H9 (cell line): ENCODE data around the gene FUT2. TPM values are rescaled to one million over a fixed set of nuclear protein-coding genes. Genes with fewer than 3 reads are reported as not detected.

Source experiments
- DNase-seq: peaks from one replicate; pipeline ENCODE4 v3.0.0-alpha.2; 2017
- H2AFZ ChIP-seq: one replicate; pipeline ENCODE4 v1.6.1; 2013; ENCODE audit warnings: mild to moderate bottlenecking, low read length, control low read depth, moderate library complexity
- H2AK5ac ChIP-seq: 2 replicates; pipeline ENCODE4 v1.6.1; 2013; ENCODE audit warnings: low read length, control low read depth, mixed read lengths; ENCODE audit not compliant: insufficient read length
- H2BK120ac ChIP-seq: one replicate; pipeline ENCODE4 v1.6.1; 2013; ENCODE audit warnings: low read depth, mild to moderate bottlenecking, low read length, control low read depth, inconsistent platforms; ENCODE audit not compliant: poor library complexity, severe bottlenecking
- H2BK12ac ChIP-seq: 2 replicates; pipeline ENCODE4 v1.6.1; 2013; ENCODE audit warnings: low read length, control low read depth, mixed read lengths, low read depth; ENCODE audit not compliant: insufficient read length
- H2BK15ac ChIP-seq: 2 replicates; pipeline ENCODE4 v1.6.1; 2013; ENCODE audit warnings: low read depth, low read length, control low read depth
- H2BK20ac ChIP-seq: one replicate; pipeline ENCODE4 v1.6.1; 2013; ENCODE audit warnings: low read depth, mild to moderate bottlenecking, low read length, control low read depth, inconsistent platforms; ENCODE audit not compliant: poor library complexity, severe bottlenecking
- H2BK5ac ChIP-seq: 2 replicates; pipeline ENCODE4 v1.6.1; 2013; ENCODE audit warnings: low read length, control low read depth, mixed read lengths; ENCODE audit not compliant: insufficient read length
- H3K14ac ChIP-seq: 2 replicates; pipeline ENCODE4 v1.6.1; 2013; ENCODE audit warnings: low read length, control low read depth; ENCODE audit not compliant: insufficient read depth
- H3K18ac ChIP-seq: 2 replicates; pipeline ENCODE4 v1.6.1; 2013; ENCODE audit warnings: low read depth, mild to moderate bottlenecking, mixed read lengths, low read length, control low read depth; ENCODE audit not compliant: insufficient read length
- H3K23ac ChIP-seq: 2 replicates; pipeline ENCODE4 v1.6.1; 2013; ENCODE audit warnings: low read length, control low read depth, mixed read lengths, low read depth; ENCODE audit not compliant: insufficient read length
- H3K23me2 ChIP-seq: 2 replicates; pipeline ENCODE4 v1.6.1; 2013; ENCODE audit warnings: low read depth, mild to moderate bottlenecking, mixed read lengths, low read length, control low read depth; ENCODE audit not compliant: insufficient read length, poor library complexity, severe bottlenecking
- H3K27ac ChIP-seq: 2 replicates; pipeline ENCODE4 v1.5.1; 2013; ENCODE audit warnings: low read length, control low read depth, mixed read lengths, low read depth; ENCODE audit not compliant: insufficient read length
- H3K27me3 ChIP-seq: 2 replicates; pipeline ENCODE4 v1.6.1; 2013; ENCODE audit warnings: low read length, control low read depth, inconsistent platforms; ENCODE audit not compliant: insufficient read depth
- H3K4ac ChIP-seq: 2 replicates; pipeline ENCODE4 v1.6.1; 2013; ENCODE audit warnings: low read depth, mild to moderate bottlenecking, control low read depth, inconsistent platforms, low read length, moderate library complexity
- H3K4me1 ChIP-seq: 2 replicates; pipeline ENCODE4 v1.6.1; 2013; ENCODE audit warnings: low read length, control low read depth, inconsistent platforms; ENCODE audit not compliant: insufficient read depth
- H3K4me2 ChIP-seq: 2 replicates; pipeline ENCODE4 v1.6.1; 2013; ENCODE audit warnings: low read length, control low read depth, mixed read lengths; ENCODE audit not compliant: insufficient read length, insufficient read depth
- H3K56ac ChIP-seq: 2 replicates; pipeline ENCODE4 v1.6.1; 2013; ENCODE audit warnings: low read depth, mild to moderate bottlenecking, mixed read lengths, low read length, control low read depth; ENCODE audit not compliant: insufficient read length
- H3K79me1 ChIP-seq: 2 replicates; pipeline ENCODE4 v1.6.1; 2013; ENCODE audit warnings: low read depth, mild to moderate bottlenecking, moderate library complexity, low read length, control low read depth, inconsistent platforms; ENCODE audit not compliant: insufficient read depth, poor library complexity, severe bottlenecking
- H3K79me2 ChIP-seq: 2 replicates; pipeline ENCODE4 v1.6.1; 2013; ENCODE audit warnings: low read length, control low read depth, inconsistent platforms; ENCODE audit not compliant: insufficient read depth
- H3K9ac ChIP-seq: 2 replicates; pipeline ENCODE4 v1.6.1; 2013; ENCODE audit warnings: low read length, control low read depth, mixed read lengths; ENCODE audit not compliant: insufficient read length; ENCODE audit errors: extremely low read depth
- H3K9me3 ChIP-seq: one replicate; pipeline ENCODE4 v1.6.1; 2013; ENCODE audit warnings: low read depth, low read length, inconsistent platforms; ENCODE audit not compliant: control insufficient read depth
- H3T11ph ChIP-seq: one replicate; pipeline ENCODE4 v1.6.1; 2013; ENCODE audit warnings: mild to moderate bottlenecking, low read length, control low read depth, inconsistent platforms
- H4K20me1 ChIP-seq: one replicate; pipeline ENCODE4 v1.6.1; 2013; ENCODE audit not compliant: control insufficient read depth, insufficient read length, insufficient read depth
- H4K5ac ChIP-seq: 2 replicates; pipeline ENCODE4 v1.6.1; 2013; ENCODE audit warnings: low read depth, mild to moderate bottlenecking, mixed read lengths, low read length, control low read depth; ENCODE audit not compliant: insufficient read length
- H4K8ac ChIP-seq: replicated peaks from 2 replicates; pipeline ENCODE4 v1.6.1; 2013; ENCODE audit warnings: low read length, control low read depth, mixed read lengths, low read depth; ENCODE audit not compliant: insufficient read length
- H4K91ac ChIP-seq: 2 replicates; pipeline ENCODE4 v1.6.1; 2013; ENCODE audit warnings: low read depth, mild to moderate bottlenecking, moderate library complexity, mixed read lengths, low read length, control low read depth; ENCODE audit not compliant: insufficient read length
- H3K27ac Mint-ChIP-seq, 3 experiments: 2 replicates in 2 of 3; 3 replicates in 1 of 3; pipeline ENCODE4 v1.8.0; 2020 to 2021; ENCODE audit warnings: mixed read lengths in 3 of 3, mild to moderate bottlenecking in 1 of 3, moderate library complexity in 1 of 3
- H3K27me3 Mint-ChIP-seq: 2 replicates; pipeline ENCODE4 v1.8.0; 2021; ENCODE audit warnings: low read depth, mild to moderate bottlenecking, moderate library complexity, mixed read lengths
- H3K36me3 Mint-ChIP-seq, 3 experiments: 2 replicates in 2 of 3; 3 replicates in 1 of 3; pipeline ENCODE4 v1.8.0; 2020 to 2021; ENCODE audit warnings: low read depth in 3 of 3, mixed read lengths in 3 of 3; ENCODE audit not compliant: insufficient read depth in 1 of 3
- H3K4me1 Mint-ChIP-seq, 2 experiments: 2 replicates each; pipeline ENCODE4 v1.8.0; 2020; ENCODE audit warnings: mixed read lengths in 2 of 2
- H3K4me3 Mint-ChIP-seq, 2 experiments: 2 replicates in 1 of 2; 3 replicates in 1 of 2; pipeline ENCODE4 v1.8.0; 2020 to 2021; ENCODE audit warnings: mild to moderate bottlenecking in 2 of 2, mixed read lengths in 2 of 2, moderate library complexity in 1 of 2
- H3K9me3 Mint-ChIP-seq, 2 experiments: 2 replicates in 1 of 2; 3 replicates in 1 of 2; pipeline ENCODE4 v1.8.0; 2020; ENCODE audit warnings: mild to moderate bottlenecking in 2 of 2, mixed read lengths in 2 of 2, moderate library complexity in 1 of 2
- WGBS: extraction: QIAGEN DNeasy Blood & Tissue Kit; methylation state at CpG from one replicate; pipeline ENCODE4 v1.1.7; 2013; ENCODE audit warnings: missing lambda C conversion rate, low lambda C conversion rate, mixed read lengths; ENCODE audit not compliant: insufficient read length; ENCODE audit errors: extremely low coverage; 5-methylcytosine and 5-hydroxymethylcytosine counted together
- total RNA-seq: library from RNA; stranded (reverse); gene quantifications from 2 replicates; pipeline ENCODE4 v1.2.1, GENCODE V29; 2021
- TF ChIP-seq, protein P1 (sequence below): fragments of 200-600 bp; sonication (generic); conservative IDR thresholded peaks from 3 replicates; pipeline ENCODE4 v1.8.0; 2021; ENCODE audit warnings: antibody characterized with exemption, mild to moderate bottlenecking

FUT2 gene
- total RNA-seq, 1 experiment from 2014 or later = 11.4 TPM

DNA sequence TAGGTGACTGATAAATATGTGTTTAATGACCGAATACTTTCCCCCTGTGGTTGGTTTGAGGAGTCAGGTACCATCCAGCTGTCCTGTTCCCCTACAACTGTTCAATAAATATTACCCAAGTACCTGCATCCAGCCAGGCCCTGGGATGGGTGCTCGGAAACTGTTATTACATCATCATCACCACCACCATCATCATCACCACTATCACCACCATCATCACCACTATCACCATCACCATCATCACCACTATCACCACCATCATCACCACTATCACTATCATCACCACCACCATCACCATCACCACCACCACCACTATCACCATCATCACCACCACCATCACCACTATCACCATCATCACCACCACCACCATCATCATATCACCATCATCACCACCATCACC, 27.0 kb upstream of the FUT2 start:
- no peaks in the 10 kb centered on the region; the same call in 1 of the 2 replicates for H3K27me3 Mint-ChIP-seq

More for the DNA sequence above, 27.0 kb upstream of the FUT2 start:
- H4K5ac ChIP-seq = no peak overlapping the region
- no peak overlapping the region for H3K4ac ChIP-seq
- no peak overlapping the region for H3K4me2 ChIP-seq
- no peak overlapping the region for H3K9ac ChIP-seq
- WGBS = no CpG with 5 or more reads among the region's 2 CpGs
- TF ChIP-seq, protein P1, sequence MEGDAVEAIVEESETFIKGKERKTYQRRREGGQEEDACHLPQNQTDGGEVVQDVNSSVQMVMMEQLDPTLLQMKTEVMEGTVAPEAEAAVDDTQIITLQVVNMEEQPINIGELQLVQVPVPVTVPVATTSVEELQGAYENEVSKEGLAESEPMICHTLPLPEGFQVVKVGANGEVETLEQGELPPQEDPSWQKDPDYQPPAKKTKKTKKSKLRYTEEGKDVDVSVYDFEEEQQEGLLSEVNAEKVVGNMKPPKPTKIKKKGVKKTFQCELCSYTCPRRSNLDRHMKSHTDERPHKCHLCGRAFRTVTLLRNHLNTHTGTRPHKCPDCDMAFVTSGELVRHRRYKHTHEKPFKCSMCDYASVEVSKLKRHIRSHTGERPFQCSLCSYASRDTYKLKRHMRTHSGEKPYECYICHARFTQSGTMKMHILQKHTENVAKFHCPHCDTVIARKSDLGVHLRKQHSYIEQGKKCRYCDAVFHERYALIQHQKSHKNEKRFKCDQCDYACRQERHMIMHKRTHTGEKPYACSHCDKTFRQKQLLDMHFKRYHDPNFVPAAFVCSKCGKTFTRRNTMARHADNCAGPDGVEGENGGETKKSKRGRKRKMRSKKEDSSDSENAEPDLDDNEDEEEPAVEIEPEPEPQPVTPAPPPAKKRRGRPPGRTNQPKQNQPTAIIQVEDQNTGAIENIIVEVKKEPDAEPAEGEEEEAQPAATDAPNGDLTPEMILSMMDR = no peak
- no peak overlapping the region; a peak in 1 of 5 replicates for H3K4me3 Mint-ChIP-seq
- H3K4me1 Mint-ChIP-seq = peaks cover 11 to 18% of the 10 kb centered on the region in 2 experiments
- H3K4me1 ChIP-seq = no peaks in the 10 kb centered on the region
- no peak overlapping the region for H2BK5ac ChIP-seq
- H2BK15ac ChIP-seq = no peak overlapping the region
- no peak for DNase-seq
- no peak overlapping the region for H3K18ac ChIP-seq
- no peak overlapping the region for H4K91ac ChIP-seq
- no peaks in the 10 kb centered on the region for H3K23me2 ChIP-seq
- no peak overlapping the region for H3K14ac ChIP-seq
- H3K79me1 ChIP-seq = no peaks in the 10 kb centered on the region
- H3K9me3 ChIP-seq = no peaks in the 10 kb centered on the region
- no peak overlapping the region for H2BK20ac ChIP-seq
- H3K27ac ChIP-seq = no peak overlapping the region
- H3K27ac Mint-ChIP-seq = no peak overlapping the region
- peaks cover 8 to 11% of the 10 kb centered on the region in 2 experiments for H3K9me3 Mint-ChIP-seq
- no peaks in the 10 kb centered on the region for H3K79me2 ChIP-seq
- H3K56ac ChIP-seq = no peak overlapping the region
- no peak overlapping the region for H2AK5ac ChIP-seq
- no peak overlapping the region for H2BK120ac ChIP-seq
- H3K27me3 ChIP-seq = no peaks in the 10 kb centered on the region
- no peak overlapping the region for H3K23ac ChIP-seq
- H4K20me1 ChIP-seq = peaks cover 2% of the 10 kb centered on the region
- peaks cover 0 to 9% (median 7%) of the 10 kb centered on the region in 3 experiments; a peak in 5 of 7 replicates for H3K36me3 Mint-ChIP-seq
- H2BK12ac ChIP-seq = no peak overlapping the region
- no peak overlapping the region for H3T11ph ChIP-seq
- no peak overlapping the region for H2AFZ ChIP-seq
- no peak overlapping the region for H4K8ac ChIP-seq
